GM12865 (cell line): ENCODE data around the gene NFATC1.

ENCODE experiments used
- DNase-seq: peaks from one replicate; pipeline ENCODE4 v3.0.0; 2010; ENCODE audit warnings: low read depth
- H3K4me3 ChIP-seq: 2 replicates; pipeline ENCODE4 v1.5.1; 2011; ENCODE audit warnings: mild to moderate bottlenecking, low read depth, low read length, control low read depth
- CTCF ChIP-seq: IDR thresholded peaks from 2 replicates; pipeline ENCODE4 v1.5.1; 2011; ENCODE audit warnings: low read length, control low read depth, low read depth, inconsistent platforms; ENCODE audit not compliant: insufficient read depth; ENCODE audit errors: missing control alignments

Gene NFATC1

GRCh38 chr18:79449551-79450288, 54.0 kb downstream of the NFATC1 start:
- DNase-seq: no peak
- TF ChIP-seq CTCF: no peak
- no peak overlapping the region for H3K4me3 ChIP-seq

GRCh38 chr18:79450289-79451080, 54.8 kb downstream of the NFATC1 start:
- no peak for DNase-seq
- no peak for TF ChIP-seq CTCF
- H3K4me3 ChIP-seq: no peak overlapping the region

- DNase-seq: no peak
- no peak overlapping the region for H3K4me3 ChIP-seq
- no peak for TF ChIP-seq CTCF
Measured at GRCh38 chr18:79451237-79452125, 55.8 kb downstream of the NFATC1 start.

GRCh38 chr18:79452190-79452990, 56.7 kb downstream of the NFATC1 start:
- DNase-seq: no peak
- no peak for TF ChIP-seq CTCF
- no peak overlapping the region for H3K4me3 ChIP-seq

- TF ChIP-seq CTCF: no peak
- no peak for DNase-seq
- no peak overlapping the region for H3K4me3 ChIP-seq
Measured at GRCh38 chr18:79452991-79453645, 57.4 kb downstream of the NFATC1 start.
